Loucy (cell line): ENCODE results near the gene CERS6.

ENCODE experiments used
- H2AFZ ChIP-seq: fragments of 200-600 bp; sonication (generic); 2 replicates; pipeline ENCODE4 v1.6.0; 2016; ENCODE audit warnings: antibody characterized with exemption, mild to moderate bottlenecking, low read length, moderate library complexity
- H3F3A ChIP-seq: fragments of 200-600 bp; 2 replicates; pipeline ENCODE4 v1.6.0; 2016; ENCODE audit warnings: antibody characterized with exemption, low read depth, mild to moderate bottlenecking
- H3K27me3 ChIP-seq: fragments of 200-600 bp; sonication (generic); 2 replicates; pipeline ENCODE4 v1.6.1; 2014; ENCODE audit warnings: low read length, mild to moderate bottlenecking; ENCODE audit not compliant: insufficient read depth, poor library complexity, severe bottlenecking
- H3K36me3 ChIP-seq: fragments of 200-600 bp; sonication (generic); 2 replicates; pipeline ENCODE4 v1.6.1; 2016; ENCODE audit warnings: low read length; ENCODE audit not compliant: insufficient read depth
- H3K4me1 ChIP-seq: fragments of 200-600 bp; sonication (generic); 2 replicates; pipeline ENCODE4 v1.5.1; 2014; ENCODE audit warnings: low read length, mild to moderate bottlenecking; ENCODE audit not compliant: insufficient read depth, poor library complexity, severe bottlenecking
- H3K4me2 ChIP-seq: fragments of 200-600 bp; sonication (generic); 2 replicates; pipeline ENCODE4 v1.6.0; 2014; ENCODE audit warnings: antibody characterized with exemption, low read length, low read depth, mild to moderate bottlenecking; ENCODE audit not compliant: poor library complexity, severe bottlenecking
- H3K4me3 ChIP-seq: fragments of 200-600 bp; sonication (generic); 2 replicates; pipeline ENCODE4 v1.5.1; 2014; ENCODE audit warnings: low read length, mild to moderate bottlenecking, mixed read lengths; ENCODE audit not compliant: poor library complexity, severe bottlenecking
- H3K79me2 ChIP-seq: fragments of 200-600 bp; sonication (generic); 2 replicates; pipeline ENCODE4 v1.6.1; 2014; ENCODE audit warnings: low read length; ENCODE audit not compliant: insufficient read depth
- H3K9ac ChIP-seq: fragments of 200-600 bp; sonication (generic); 2 replicates; pipeline ENCODE4 v1.6.0; 2014; ENCODE audit warnings: mild to moderate bottlenecking, low read depth, low read length, moderate library complexity; ENCODE audit not compliant: poor library complexity, severe bottlenecking
- H3K9me2 ChIP-seq: fragments of 200-600 bp; sonication (generic); replicated peaks from 2 replicates; pipeline ENCODE4 v1.6.1; 2016; ENCODE audit warnings: low read depth, low read length, mixed read lengths
- H3K9me3 ChIP-seq: fragments of 200-600 bp; sonication (generic); 2 replicates; pipeline ENCODE4 v1.6.1; 2014; ENCODE audit warnings: mild to moderate bottlenecking, antibody characterized with exemption, low read length, low read depth; ENCODE audit not compliant: insufficient read depth
- H4K20me1 ChIP-seq: fragments of 200-600 bp; sonication (generic); 2 replicates; pipeline ENCODE4 v1.6.0; 2014; ENCODE audit warnings: antibody characterized with exemption, low read length, mild to moderate bottlenecking; ENCODE audit not compliant: insufficient read depth, poor library complexity, severe bottlenecking
- EZH2phosphoT487 ChIP-seq: fragments of 200-600 bp; IDR thresholded peaks from 2 replicates; pipeline ENCODE4 v1.6.1; 2018; ENCODE audit warnings: antibody characterized with exemption, mild to moderate bottlenecking, moderate library complexity, borderline replicate concordance
- TF ChIP-seq, protein P1 (sequence below): fragments of 200-600 bp; sonication (generic); conservative IDR thresholded peaks from 2 replicates; pipeline ENCODE4 v1.5.1; 2014; ENCODE audit warnings: mild to moderate bottlenecking, antibody characterized with exemption, low read length

Gene CERS6

DNA sequence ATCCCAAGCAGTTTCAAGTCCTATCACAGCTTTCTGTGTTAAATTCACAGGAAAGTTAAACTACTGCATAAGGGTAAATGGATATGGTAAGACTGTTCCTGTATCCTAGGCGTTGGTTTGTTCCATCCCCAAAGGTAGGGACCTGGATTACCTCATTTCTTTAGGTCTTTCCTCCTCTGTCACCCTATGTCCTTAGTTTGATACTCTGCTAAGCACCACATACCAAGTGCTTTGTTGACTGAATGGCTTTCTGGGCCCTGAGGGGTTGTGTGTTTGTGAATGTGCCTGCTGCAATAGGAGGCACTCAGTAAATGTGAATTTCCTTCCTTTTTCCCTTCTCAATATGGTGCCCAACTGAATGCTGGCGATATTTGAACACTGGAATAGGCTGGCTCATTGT is 354.2 kb downstream of the CERS6 start:
- no peaks in the 10 kb centered on the region for H3K36me3 ChIP-seq
- H3K4me1 ChIP-seq = no peaks in the 10 kb centered on the region
- H3K4me3 ChIP-seq = no peak overlapping the region
- H3K9me3 ChIP-seq = no peaks in the 10 kb centered on the region
- no peaks in the 10 kb centered on the region for H3K27me3 ChIP-seq
- H4K20me1 ChIP-seq = no peaks in the 10 kb centered on the region
- no peaks in the 10 kb centered on the region for H3F3A ChIP-seq
- no peak overlapping the region for H3K4me2 ChIP-seq
- H2AFZ ChIP-seq = no peak overlapping the region
- no peaks in the 10 kb centered on the region for H3K79me2 ChIP-seq
- TF ChIP-seq EZH2phosphoT487 = no peak
- TF ChIP-seq, protein P1, sequence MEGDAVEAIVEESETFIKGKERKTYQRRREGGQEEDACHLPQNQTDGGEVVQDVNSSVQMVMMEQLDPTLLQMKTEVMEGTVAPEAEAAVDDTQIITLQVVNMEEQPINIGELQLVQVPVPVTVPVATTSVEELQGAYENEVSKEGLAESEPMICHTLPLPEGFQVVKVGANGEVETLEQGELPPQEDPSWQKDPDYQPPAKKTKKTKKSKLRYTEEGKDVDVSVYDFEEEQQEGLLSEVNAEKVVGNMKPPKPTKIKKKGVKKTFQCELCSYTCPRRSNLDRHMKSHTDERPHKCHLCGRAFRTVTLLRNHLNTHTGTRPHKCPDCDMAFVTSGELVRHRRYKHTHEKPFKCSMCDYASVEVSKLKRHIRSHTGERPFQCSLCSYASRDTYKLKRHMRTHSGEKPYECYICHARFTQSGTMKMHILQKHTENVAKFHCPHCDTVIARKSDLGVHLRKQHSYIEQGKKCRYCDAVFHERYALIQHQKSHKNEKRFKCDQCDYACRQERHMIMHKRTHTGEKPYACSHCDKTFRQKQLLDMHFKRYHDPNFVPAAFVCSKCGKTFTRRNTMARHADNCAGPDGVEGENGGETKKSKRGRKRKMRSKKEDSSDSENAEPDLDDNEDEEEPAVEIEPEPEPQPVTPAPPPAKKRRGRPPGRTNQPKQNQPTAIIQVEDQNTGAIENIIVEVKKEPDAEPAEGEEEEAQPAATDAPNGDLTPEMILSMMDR = no peak
- H3K9me2 ChIP-seq = no peaks in the 10 kb centered on the region
- H3K9ac ChIP-seq = no peak overlapping the region

GRCh38 chr2:168811696-168812095 is 355.6 kb downstream of the CERS6 start:
- no peak overlapping the region for H3K9ac ChIP-seq
- no peaks in the 10 kb centered on the region for H4K20me1 ChIP-seq
- no peaks in the 10 kb centered on the region for H3K36me3 ChIP-seq
- H3K9me2 ChIP-seq = no peaks in the 10 kb centered on the region
- H3F3A ChIP-seq = no peaks in the 10 kb centered on the region
- H3K4me1 ChIP-seq = no peaks in the 10 kb centered on the region
- no peak overlapping the region for H2AFZ ChIP-seq
- no peaks in the 10 kb centered on the region for H3K9me3 ChIP-seq
- no peak overlapping the region for H3K4me2 ChIP-seq
- no peak overlapping the region for H3K4me3 ChIP-seq
- no peaks in the 10 kb centered on the region for H3K27me3 ChIP-seq
- TF ChIP-seq, protein P1 = no peak
- TF ChIP-seq EZH2phosphoT487 = no peak
- H3K79me2 ChIP-seq = no peaks in the 10 kb centered on the region

DNA sequence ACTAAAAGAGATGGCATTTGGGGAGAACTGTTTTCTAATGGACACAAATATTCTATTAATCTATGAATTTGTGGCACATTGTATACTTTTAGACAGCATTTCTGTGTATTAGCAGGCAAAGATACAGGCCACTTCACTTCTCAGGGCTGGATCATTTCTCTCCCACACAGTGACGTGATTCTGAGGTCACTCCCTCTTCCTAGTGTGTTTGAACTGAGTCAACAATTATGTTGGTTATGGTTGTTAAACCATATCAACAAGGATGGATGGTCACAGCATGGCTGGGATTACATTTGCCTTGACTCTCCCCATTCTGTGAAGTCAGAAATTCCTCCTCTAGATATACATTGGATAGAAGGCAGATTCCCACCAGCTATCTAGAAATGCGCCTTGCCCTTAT is 358.0 kb downstream of the CERS6 start:
- no peak overlapping the region for H3K4me3 ChIP-seq
- H3K9ac ChIP-seq = no peak overlapping the region
- no peak for TF ChIP-seq EZH2phosphoT487
- TF ChIP-seq, protein P1 = no peak
- no peaks in the 10 kb centered on the region for H3K9me3 ChIP-seq
- no peaks in the 10 kb centered on the region for H3K4me1 ChIP-seq
- no peaks in the 10 kb centered on the region for H4K20me1 ChIP-seq
- H3K9me2 ChIP-seq = no peaks in the 10 kb centered on the region
- H3F3A ChIP-seq = no peaks in the 10 kb centered on the region
- H3K36me3 ChIP-seq = no peaks in the 10 kb centered on the region
- no peaks in the 10 kb centered on the region for H3K79me2 ChIP-seq
- no peak overlapping the region for H2AFZ ChIP-seq
- no peak overlapping the region for H3K4me2 ChIP-seq
- H3K27me3 ChIP-seq = no peaks in the 10 kb centered on the region
